GM12892 (cell line): ENCODE data around the gene PGLYRP4.

ENCODE experiments used
- POLR2A ChIP-seq: IDR thresholded peaks from 2 replicates; pipeline ENCODE4 v1.6.1; 2011; ENCODE audit warnings: low read depth, low read length, control low read depth
- POLR2AphosphoS5 ChIP-seq: IDR thresholded peaks from 2 replicates; pipeline ENCODE4 v1.6.1; 2011; ENCODE audit warnings: low read depth, low read length, control low read depth
- TAF1 ChIP-seq: IDR thresholded peaks from 2 replicates; pipeline ENCODE4 v1.6.1; 2011; ENCODE audit warnings: low read depth, mild to moderate bottlenecking, control low read depth, low read length, borderline replicate concordance

- TF ChIP-seq POLR2A (no peak), POLR2AphosphoS5 (no peak), TAF1 (no peak)
Measured at GRCh38 chr1:153342178-153342577, 6.5 kb downstream of the PGLYRP4 start.
